GM19193 (cell line): ENCODE measurements around the gene ME2.

ENCODE experiments used
- POLR2A ChIP-seq: IDR thresholded peaks from 4 replicates; pipeline ENCODE4 v1.6.1; 2011; ENCODE audit not compliant: insufficient read depth, insufficient read length; ENCODE audit errors: extremely low read depth

ME2 gene

DNA sequence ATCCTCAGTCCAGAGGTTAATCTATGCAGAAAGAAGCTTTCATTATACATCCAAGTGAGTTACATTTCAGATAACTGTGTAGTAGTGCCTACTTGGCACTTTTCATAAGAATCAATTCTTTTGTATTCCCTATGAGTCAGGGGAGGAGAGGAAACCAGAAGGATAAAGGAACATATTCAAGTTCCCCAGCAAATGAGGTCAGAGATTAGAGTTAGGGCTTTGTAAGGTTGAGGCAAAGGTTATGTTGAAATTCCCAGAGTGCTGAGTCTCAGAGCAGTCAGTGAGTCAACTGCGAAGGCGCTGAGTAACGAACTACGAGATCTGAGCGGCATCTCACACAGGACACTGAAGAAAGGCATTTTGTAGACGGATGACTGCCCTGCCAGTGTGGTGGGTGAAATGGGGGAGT is 25.1 kb upstream of the ME2 start:
- no peak for TF ChIP-seq POLR2A

DNA sequence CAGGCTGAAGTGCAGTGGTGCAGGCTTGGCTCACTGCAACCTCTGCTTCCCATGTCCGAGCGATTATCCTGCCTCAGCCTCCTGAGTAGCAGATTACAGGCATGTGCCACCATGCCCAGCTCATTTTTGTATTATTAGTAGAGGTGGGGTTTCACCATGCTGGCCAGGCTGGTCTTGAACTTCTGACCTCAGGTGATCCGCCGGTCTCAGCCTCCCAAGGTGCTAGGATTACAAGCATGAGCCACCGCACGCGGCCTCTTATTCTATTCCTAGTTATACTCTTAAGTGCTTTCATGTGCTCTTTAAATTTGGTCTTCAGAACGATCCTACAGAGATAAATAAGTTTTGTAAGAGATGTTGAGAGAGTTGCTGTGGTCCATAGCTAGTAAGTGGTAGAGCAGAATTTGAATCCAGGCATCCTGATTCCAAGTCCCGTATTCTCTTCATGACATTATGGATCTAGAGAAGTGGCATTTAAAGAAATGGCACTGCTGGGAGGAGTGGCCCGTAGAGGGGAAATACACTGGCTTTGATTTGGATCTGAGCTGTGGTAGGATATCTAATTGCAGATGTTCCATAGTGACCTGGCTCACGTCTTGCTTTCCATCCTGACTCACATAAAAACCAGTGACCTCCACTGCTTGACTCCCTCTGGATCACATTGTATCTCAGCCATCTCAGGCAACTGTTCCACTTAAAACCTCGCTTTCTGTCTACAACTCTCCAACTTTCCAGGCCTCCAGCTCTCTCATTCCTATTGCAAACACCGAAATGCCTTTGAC is 22.8 kb upstream of the ME2 start:
- no peak for TF ChIP-seq POLR2A

DNA sequence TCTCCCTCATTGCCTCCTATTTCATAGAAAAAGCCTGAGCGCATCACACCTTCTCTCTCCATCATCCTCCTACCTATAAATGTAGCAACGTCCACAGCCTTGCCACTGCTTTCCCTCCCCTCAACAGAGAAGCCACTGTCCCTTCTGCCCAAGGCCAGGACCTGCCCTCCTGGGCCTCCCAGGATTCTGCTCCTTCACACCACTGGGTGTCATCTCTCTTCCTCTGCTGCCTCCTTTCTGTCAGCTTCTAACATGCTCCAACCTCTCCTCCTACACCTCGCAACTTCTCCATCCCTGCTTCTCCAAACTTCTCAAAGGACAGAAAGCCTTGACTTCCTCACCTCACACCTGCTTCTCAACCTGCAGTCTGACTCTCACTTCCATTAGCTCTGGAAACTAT is 21.2 kb upstream of the ME2 start:
- TF ChIP-seq POLR2A: no peak

DNA sequence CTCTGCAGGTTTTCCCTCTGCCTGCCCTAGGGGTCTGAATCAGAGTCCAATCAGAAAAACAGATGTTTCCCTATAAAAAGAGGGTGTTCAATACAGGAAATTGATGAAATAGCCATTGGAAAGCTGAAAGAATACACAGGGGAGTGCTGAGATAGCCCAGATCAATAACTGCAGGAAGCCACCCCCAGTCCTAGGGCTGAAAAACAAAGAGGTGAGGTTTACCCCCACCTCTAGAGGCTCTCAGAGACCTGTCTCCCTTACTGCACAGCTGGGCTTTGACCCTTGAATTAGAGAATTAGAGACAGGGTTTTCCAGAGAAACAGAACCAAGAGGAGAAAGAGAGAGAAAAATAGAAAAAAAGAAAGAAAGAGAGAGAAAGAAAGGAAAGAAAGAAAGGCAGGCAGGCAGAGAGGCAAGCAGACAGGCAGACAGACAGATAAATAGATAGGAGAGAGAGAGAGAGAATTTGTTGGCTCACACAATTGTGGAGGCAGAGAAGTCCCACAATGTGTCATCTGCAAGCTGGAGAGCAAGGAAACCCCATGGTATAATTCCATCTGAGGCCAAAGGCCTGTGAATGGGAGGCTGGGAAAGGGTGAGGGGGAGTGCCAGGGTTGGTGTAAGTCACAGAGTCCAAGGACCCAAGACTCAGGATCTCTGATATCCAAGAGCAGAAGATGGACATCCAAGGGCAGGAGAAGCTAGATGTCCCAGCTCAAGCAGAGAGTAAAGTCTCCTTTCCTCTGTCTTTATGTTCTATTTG is 18.9 kb upstream of the ME2 start:
- no peak for TF ChIP-seq POLR2A

DNA sequence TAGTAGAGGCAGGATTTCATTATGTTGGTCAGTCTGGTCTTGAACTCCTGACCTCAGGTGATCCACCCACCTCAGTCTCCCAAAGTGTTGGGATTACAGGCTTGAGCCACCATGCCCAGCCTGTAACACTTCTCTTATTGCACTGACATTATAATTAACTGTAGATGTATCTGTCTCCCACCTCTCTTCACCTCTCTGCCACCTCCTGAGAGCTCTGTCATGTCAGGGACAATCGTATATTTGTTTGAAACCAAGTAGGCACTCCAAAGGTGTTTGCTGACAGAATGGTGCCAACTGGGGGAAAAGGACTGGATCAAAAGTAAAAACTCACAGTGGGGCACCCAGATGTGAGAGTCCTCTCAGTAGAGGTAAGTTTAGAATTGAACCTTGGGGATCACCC is 17.3 kb upstream of the ME2 start:
- no peak for TF ChIP-seq POLR2A

DNA sequence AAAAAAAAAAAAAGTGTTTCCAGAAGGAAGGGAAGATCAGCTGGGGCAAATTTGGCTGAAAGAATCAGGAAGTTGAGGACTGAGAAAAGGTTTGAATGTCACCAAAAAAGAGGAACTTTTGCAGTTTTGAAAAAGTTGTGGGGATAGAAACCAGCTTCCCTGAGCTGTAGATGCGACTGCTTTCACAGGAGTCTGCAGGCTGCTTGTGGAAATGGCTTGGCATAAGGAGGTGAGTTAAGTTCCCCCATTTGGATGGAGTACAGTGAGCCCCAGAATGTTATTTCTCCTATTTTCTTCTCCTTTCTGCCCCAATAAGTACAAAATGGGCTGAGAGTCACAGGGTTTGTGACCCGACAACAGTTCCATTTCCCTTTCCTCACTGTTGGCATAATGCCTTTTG is 16.5 kb upstream of the ME2 start:
- TF ChIP-seq POLR2A: no peak

DNA sequence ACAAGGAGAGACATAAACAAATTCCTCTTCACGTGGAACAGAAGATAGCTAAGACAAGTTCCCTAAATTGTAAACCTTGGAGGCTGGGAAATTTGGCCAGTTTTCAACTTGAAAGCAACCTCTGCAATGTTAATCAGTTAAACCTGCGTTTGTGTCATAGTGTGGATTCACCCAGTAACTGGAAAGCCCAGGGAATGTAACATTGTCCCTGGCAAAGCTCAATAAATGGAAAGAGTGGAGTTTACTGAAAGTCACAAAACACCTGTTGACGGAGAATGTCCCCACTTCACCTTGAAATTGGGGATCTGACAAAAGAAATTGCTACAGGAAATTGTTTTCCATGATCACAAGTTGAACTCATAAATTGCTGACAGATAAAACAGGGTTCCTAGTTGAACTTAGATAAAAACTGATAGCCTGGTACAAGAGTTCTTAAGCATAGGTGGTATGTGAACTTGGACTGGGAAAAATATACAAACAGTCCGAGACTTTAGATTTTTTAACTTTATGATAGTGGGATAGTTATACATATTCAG is 15.0 kb upstream of the ME2 start:
- TF ChIP-seq POLR2A: no peak

DNA sequence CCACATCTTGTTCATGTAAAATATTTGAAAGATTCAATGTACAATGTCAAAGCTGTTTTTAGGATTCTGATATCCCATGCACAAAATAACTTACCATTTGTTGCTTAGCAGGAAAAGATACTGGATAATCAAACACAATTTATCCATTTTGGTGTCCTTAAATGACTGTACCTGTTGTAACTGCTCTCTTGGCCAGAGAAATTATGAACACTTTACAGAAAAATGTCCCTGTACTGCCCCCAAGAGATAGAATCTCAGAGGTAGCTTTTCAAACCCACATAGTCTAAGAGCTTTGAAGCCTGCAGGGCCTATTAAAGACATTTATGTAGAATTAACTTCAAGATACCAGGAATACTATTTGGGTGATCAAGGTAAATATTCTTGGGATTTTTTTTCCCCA is 12.2 kb upstream of the ME2 start:
- TF ChIP-seq POLR2A: no peak

DNA sequence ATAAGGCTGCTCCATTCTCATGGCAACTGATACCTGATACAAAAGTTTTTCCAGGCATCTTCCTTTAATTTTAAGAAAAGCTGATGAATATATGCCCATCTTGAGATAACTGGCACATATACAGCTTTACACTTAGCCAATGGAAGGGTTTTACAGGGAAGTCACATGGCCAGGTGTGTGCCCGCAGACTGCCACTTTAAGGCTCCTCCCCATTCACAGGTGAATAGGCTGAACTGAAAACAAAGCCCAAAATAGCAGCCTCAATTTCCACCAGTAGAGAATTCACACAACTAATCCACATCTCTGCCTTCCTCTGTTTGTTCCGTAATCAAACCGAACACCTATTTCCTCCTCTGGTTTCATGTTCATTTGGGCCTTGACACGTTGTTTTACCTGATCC is 9.8 kb upstream of the ME2 start:
- TF ChIP-seq POLR2A: no peak

DNA sequence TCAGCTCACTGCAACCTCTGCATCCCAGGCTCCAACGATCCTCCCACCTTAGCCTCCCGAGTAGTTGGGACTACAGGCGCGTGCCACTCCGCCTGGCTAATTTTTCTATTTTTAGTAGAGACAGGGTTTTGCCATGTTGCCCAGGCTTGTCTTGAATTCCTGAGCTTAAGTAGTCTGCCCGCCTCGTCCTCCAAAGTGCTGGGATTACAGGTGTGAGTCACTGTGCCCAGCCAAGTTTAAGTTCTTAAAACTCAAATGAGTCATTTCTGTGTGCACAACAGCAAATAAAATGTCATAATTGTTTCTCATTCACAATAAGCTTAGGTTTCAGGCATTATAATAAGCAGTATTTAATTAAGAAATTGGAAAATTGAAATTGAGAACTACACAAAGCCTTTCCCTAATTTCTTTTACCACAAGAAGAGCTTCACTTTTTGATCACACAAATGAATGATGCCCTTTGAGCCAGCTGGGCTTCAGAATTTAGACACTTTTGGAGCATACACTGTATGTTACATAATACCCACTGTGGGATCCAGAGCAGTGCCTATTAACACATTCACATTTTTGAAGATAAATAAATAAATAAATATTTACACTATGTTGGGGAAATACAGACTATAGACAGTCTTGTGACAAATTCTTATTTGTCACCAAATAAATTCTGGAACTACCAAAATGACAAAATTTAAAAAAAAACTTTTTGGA is 8.6 kb upstream of the ME2 start:
- no peak for TF ChIP-seq POLR2A

DNA sequence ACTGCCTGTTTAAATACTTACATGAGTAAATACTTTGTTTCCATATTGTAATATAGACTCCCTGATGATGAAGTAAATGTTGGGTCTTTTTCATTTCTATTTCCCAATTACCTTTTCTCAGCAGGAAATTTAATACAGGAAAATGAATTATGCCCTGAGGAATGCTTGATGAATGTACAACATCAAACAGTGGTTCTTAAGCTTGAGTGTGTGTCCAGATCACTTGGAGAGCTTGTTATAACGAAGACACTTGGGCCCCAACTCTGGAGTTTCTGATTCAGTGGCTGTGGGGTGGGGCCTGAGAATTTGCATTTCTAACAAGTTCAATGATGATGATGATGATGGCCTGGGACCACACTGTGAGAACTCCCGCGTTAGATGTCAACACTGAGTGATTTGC is 7.1 kb upstream of the ME2 start:
- TF ChIP-seq POLR2A: no peak

DNA sequence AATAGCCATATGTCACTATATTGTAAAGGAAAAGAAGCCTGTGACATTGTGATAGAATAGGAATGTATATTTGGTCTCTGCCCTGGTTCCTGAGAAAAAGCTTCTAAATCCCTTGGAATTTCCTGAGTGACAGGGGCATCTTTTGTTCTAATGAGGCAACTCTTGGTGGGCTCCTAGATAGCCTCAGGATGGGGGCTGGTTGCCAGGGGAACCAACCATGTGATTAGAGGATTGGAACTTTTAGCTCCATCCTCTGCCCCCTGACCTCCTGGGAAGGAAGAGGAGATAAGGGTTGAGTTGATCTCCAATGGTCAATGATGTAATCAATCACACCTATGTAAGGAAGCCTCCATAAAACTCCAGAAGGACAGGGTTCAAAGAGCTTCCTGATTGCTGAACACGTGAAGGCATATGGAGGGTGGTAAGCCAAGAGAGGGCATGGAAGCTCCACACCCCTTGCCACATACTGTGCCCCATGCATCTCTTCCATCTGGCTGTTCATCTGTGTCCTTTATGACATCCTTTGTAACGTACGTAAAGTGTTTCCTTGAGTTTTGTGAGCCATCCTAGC is 2.9 kb upstream of the ME2 start:
- no peak for TF ChIP-seq POLR2A

DNA sequence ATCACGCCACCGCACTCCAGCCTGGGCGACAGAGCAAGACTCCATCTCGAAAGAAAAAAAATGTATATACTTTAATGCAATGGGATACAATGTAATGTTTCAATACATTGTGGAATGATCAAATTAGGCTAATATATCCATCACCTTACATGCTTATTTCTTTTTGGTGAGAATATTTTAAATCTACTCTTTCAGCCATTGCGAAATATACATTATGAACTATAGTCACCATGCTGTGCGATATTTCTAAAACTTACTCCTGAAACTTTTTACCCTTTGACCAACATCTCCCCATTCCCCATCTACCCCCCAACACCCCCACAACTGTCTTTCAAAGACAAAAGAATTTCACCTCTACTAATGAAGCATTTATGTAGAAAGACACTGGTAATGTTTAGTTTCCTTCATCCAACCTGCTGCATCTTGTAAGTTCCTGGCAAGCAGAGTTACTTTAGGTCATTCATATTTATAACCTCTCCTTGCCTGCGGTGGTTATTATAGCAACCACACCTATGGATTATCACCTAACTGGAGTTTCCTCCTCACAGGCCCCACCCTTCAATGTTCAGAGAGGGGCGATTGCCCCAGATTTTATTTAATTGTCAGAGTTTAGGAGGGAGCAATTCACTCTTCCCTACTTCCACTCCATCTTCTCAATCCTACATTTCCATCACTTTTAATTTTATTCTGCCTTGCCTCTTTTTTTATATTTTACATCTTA is 1.2 kb upstream of the ME2 start:
- no peak for TF ChIP-seq POLR2A

DNA sequence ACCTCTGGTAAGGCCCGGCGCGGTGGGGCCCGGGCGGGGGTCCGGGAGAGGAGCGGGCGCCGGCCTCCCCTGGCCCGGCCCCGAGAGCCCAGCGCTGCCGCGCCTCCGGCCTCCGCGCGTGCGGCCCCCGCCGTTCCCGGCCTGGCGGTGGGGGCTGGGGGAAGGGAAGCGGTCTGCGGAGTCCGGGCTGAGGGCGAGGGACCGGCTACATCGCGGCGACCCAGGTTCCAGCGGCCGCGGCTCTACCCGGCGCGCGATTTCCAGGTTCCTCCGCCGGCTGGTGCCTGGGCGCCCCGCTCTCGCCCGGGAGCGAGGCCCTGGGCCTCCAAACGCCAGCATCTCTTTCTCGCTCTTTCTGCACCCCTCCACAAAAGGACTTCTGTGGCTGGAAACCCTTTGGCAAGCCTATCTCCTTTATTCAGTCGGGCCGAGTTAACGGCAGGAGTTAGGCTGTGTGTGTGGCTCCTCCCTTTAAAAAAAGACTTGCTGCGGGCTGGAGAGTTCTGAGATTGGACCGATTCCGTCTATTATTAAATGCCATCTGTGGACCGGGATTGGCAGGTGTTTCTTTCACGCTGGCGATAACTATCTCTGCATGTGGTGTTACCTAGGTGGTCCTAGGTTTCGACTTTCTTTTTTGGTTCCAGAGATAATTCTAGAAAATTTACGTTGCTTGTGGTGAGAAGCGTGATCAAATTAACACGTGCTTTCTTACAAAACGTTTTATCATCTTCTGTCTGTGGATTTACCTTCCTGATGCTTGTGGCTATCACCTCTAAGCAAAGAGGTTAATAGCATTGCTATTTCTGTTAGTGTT is 592 bp downstream of the ME2 start:
- no peak for TF ChIP-seq POLR2A

DNA sequence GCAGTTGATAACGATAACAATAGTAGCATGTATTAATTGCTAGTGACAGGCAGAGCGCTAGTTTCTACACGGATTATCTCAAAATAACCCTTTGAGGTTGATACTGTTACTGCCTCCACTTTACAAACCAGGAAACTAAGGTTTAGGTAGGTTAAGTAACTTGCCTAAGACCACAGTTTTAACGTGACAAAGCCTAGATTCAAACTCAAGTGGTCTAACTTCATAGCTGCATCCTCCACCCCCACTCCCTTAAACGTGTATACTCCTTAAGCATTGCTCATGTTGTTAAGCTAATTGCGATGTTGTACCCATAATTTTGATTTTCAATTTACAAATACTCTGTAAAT is 1.2 kb downstream of the ME2 start:
- TF ChIP-seq POLR2A: no peak

DNA sequence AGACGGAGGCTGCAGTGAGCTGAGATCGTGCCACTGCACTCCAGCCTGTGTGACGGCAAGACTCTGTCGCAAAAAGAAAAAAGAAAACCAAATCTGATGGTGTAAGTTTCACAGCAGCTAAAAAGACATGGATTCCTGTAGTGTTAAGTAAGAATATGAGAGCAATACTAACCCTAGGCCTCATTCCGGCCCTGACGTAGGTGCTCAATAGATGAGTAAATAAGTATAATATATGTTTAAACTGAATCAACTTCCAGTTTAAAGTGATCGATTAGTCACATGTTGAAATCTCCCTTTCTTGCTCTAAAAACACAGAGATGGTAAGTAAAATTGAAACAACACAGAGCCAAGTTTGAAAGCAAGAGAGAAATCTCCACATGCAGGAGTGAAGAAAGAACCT is 8.0 kb downstream of the ME2 start:
- no peak for TF ChIP-seq POLR2A
